ENCODE results near the gene NXN.
"Not testable (repeated sequence)": the region's sequence is repeated elsewhere in the genome, so short reads cannot be mapped to it uniquely, and the experiment has no call there.

The NXN gene

DNA sequence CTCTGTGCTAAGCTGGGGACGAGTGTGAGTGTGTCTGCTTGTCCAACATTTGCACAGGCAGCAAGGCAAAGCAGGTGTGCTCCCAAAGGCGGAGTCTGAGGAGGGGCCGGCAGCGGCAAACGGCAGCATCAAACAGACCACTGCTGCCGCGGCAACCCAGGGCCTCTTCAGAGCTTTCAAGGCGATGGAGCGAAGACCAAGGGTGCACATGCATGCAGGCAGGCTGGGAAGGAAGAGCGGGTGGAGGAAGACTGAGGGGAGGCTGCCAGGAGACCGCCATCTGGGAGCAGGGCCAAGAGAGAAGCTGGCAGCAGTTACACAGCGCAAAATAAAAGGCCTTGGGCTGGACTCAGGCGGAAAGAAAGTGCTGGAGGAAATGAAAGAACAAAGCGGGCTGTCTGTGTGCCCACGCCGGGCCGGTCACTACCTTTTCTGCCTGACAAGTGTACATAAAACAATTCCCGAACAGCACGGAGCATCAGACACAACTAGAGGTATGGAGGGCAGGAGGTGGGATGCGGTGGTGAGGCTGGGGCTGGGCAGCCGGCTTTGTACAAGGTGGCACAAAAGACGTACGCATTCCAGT lies 25.9 kb upstream of the NXN start:
- ATAC-seq, result no peak

DNA sequence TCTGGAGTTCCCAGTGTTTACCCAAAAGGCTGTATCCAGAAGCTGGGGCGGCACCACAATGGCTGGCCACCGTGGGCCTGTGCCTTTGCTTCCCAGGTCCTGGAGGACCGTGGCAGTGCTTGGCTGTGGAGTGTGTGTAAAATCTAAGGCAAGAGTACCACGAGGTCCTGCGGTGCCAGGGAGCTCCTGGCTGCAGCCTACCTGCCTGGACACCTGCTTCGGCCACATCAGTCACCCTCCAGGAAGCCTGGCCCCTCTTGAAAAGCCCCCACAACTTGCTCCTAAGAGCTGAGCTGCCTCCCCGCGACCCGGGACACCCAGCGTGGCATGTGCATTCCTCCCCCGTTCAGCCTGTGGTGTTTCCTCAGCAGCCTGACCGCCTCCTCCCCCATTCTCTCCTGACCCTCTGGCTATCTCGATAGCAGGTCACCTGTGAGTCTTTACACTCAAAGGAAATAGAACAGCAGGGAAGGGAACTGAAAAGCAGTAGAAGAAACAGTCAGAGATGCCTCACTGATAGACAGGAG lies 25.3 kb upstream of the NXN start:
- ATAC-seq, result no peak

DNA sequence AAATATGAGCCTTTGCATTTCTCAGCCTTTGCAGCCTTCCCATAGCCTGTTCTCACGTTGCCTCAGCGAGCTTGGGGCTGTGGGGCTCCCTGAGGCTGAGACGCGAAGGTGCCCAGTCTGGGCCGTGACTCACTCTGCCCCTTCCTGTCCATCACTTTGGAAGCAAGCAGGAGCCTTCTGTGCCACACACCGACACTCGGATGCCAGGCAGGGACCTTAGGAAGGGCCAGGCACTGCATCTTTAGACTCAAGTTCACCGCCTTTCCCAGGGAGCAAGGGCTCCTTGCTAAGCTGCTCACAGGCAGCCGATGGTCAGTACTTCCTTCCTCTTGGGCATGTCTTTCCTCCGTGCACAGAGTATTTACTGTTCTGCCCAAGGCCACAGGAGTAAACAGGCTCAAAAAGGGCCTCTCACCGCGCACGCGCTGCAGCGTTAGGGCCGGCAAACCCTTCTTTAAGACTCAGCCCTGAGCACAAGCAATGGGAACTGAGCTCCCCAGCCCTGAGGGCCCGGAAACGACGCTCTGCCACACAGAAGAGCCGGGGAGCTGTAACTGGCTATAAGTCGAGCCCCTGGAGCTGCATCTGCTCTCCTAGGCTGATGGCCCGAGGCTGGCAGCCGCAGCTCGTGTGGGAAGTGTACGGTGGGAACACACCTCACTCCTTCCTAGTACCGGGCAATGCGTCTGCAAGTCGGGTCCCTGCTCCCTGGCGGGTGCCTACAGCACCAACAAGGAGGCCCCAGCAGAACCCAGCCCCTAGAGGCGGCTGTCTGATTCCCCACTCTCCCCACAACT lies 24.6 kb upstream of the NXN start:
- no peak for ATAC-seq

DNA sequence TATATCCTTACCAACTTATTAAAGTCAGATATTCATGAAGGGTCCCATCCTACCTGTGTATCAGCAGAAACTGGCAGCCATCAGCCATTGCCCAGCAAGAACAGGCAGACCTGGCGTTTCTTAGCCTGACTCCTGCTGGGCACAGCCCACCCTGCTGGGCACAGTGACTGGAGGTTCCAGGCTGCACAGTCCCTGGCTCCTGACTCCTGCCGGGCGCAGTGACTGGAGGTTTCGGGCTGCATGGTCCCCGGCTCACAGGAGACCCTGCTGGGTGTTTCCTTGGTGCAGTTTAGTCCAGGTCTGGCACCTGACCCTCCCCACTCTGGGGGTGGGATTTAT lies 24.0 kb upstream of the NXN start:
- no peak for ATAC-seq

DNA sequence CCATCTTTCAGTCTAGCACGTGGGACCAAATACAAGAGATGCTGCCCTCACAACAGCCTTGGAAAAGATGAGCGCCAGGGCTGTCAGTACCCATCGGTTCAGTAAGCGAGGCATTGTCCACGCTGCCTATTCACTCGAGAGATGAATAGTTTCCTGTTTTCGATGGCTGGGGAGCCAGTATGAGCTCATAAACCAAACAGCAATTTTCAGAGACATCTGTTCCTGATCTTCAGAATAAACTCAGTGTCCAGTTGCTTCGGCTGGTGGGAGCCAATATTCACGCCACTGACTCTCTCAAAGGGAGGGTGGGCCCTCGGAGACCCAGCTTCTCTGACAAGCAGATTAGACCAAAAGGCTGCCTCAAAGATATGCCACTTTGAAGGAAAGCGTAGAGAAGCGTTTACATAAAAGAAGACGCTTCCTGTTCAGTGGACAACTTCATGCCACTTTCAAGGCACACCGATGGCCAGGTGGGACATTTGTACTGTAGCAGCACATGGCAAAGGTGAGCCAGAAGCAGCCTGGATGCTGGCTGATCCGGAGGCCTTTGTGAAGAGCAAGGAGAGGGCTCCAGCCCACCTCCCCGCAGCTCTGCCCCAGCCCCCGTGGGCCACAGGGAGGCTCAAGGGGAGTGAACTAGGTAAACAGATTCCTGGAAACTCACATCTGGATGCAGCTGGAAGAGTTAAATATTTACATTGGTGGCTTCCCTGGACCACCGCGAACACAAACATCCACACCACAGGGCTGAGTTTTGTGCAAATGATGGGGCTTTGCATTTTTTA lies 23.4 kb upstream of the NXN start:
- no peak for ATAC-seq

DNA sequence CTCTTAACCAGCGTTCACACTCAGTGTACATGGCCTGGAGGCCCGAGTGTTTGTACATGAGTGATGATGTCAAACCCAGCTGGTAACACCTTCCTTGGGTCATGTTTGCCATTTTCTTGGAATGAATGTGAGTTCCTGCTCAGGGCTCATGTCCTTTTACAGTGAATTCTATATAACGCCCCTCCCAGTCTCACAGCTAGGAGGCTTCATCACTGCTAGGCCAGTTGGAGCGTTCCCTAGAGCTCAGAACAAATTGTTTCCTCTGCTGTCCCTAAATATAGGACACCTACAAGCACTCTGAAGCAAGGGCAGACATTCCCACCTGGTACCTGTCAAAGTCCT lies 22.8 kb upstream of the NXN start:
- no peak for ATAC-seq

DNA sequence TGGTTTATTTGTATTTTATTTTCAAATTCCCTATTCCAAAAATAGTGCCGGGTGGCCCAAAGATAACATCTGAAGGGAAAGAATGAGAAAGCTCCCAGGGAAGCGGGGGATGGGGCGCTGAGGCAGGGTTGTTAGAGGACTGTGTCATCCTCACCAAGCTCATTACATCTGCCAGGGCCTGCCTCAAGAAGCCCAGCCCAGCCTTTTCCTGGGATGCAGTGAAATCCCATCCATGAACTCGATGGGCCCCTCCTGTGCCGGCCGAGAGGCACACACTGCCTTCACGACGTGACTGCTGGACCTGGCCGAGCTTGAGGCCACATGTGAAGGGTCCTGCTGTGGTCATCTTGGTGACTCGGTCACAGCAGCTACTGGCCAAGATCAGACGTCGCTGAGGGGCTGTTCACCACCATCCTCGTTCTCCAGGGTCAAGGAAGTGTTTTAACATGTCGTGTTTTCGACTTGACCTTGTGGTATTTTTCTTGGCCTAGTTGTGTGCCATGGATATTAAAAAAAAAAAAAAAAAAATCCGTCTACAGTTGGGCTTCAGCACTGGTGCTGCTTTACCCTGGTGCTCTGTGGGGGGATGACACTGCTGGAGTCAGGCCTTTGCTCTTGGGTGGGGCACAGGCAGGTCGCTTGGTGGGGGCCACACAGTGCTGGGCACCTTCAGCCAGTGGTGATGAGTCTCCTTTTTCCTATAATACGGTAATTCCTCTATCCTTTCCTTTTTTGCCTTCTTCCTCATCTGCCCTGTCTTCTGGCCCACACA lies 22.2 kb upstream of the NXN start:
- ATAC-seq, result no peak

DNA sequence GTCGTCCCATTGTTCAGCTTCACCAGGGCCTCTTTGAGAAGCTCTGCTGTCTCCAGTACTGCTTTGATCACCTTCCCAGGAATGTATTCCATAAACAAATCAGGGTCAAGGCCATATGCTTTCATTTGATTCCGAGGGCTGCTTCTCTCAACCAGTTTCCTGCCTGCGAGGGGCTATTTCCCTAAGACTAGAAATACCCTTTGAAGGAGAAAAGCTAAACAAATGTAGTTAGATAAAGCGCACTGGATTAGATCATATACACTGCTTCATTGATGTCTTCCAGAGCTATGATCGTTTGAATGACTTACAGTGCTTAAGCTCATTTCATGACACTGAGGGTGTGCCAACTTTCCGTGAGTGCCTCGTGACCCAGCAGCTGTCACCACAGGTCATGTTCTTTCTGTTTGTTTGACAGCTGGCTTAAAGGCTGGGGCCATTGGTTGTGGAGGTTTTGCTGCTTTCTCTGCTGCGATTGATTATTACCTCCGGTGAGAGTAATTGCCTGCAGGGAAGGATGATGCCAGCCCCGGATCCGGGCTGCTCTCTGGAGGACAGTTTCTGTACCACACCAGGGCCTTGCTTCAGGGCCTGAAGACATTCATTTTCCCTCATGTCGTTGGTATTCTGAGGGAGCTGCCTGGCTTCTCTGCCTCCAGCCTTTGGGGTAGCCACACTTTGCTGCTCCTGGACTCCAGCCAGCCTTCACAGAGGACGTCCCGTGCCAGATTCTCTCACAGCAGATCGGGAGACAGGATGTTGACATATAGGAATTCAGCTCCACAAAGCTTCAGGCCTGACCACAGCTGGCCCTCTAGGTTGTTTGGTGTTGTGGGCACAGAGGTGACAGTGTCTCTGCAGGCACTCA lies 21.3 kb upstream of the NXN start:
- ATAC-seq, result no peak

DNA sequence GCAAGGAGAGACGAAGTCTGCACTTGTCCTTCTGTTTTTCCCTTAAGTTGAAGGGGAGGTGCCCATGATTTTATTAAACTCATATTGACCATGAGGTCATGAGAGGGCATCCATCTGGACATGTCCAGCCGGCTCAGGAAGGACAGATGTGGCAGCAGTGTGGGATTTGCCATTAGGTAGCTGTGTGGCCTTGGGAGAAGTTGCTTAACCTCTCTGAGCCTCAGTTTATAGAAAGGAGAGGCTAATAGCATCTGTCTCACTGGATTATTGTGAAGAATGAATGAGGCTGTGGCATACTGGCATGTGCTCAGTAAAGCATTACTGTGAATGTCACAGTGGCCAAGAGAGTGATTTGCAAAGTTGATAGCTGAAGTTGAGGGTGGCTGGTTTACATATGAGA lies 18.5 kb upstream of the NXN start:
- no peak for ATAC-seq

DNA sequence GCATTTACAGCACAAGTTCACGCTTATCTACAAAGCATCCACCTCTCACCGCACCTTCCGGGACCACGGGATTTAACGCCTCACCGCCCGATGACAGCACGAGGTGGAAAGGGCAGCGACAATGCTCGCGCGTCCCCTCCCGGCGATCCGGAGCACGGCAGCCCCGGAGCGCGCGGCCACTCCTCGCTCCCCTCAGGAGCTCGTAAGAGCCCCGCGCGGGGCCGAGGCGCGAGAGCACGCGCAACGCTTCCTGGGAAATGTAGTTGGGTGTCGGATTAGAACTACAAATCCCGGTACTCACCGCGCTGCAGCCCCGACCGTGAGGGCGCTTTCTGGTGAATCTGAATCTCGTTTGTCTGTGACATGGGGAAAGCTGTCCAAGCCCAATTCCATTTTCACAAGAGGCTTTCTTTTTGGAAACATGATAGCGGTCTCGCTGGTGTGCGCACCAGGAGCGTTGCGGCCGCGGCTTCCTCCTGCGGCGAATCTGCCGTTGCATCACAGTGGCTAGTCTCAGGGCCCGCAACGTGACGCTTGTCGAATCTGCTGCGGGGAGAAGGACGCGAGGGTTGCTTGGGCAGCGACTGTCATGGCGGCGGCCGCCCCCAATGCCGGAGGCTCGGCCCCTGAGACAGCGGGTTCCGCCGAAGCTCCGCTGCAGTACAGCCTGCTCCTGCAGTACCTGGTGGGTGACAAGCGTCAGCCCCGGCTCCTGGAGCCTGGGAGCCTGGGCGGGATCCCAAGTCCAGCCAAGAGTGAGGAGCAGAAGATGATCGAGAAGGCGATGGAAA lies 17.2 kb upstream of the NXN start, which contains the start of gene TIMM22:
TIMM22 (plus strand) TSS at position 576 of the 791 bp plus-strand sequence; CDS start at position 590, 14 bp downstream.
- peak; percentile 94 to 96 for ATAC-seq

DNA sequence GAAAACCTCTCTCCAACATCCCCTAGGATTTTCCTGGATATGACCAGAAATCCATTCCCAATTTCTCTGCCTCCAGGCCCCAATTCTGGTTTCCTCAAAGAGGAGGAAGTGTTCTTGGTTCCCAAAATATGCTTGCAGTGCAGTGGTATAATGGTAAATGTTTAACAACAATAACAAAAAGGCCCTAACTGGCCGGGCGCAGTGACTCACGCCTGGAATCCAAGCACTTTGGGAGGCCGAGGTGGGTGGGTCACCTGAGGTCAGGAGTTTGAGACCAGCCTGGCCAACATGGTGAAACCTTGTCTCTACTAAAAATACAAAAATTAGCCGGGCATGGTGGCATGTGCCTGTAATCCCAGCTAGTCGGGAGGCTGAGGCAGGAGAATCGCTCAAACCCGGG lies 15.7 kb upstream of the NXN start:
- not testable (repeated sequence) for ATAC-seq

DNA sequence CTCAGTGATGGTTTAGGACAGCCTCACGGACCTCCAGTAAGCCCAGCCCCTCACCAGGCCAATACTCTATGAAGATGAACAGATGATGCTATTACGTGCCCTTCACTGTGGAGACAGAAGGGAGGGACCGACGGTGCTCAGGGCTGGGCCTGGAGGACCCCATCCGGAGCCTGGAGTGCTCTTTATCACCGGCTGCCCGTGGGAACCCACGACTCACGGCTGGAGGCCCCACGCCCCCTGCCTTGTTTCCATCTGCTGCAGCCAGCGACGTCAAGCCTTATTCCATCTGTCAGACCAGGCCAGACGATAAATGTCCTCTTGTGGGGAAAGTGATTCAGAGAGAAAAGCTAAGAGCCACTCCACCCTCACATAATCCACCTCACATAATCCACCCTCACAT lies 13.4 kb upstream of the NXN start:
- no peak for ATAC-seq

DNA sequence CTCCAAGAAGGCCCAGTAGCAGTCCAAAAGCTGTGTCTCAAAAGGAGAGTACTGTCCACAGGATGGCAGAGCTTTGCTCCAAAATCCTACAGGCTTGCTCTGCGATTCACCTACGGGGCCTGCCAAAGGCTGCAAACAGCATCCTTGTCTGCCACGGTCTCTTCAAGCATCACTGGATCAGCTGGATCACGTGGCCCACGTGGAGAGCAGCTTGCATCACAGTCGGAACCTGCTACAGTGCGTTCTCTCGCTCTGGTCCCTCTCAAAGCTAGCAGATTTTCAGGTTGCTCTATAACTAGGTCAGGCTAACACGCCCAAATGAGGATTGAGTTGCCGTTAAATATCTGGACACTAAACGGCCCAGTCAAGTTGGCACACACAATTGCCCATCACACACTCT lies 9.0 kb upstream of the NXN start:
- no peak for ATAC-seq

DNA sequence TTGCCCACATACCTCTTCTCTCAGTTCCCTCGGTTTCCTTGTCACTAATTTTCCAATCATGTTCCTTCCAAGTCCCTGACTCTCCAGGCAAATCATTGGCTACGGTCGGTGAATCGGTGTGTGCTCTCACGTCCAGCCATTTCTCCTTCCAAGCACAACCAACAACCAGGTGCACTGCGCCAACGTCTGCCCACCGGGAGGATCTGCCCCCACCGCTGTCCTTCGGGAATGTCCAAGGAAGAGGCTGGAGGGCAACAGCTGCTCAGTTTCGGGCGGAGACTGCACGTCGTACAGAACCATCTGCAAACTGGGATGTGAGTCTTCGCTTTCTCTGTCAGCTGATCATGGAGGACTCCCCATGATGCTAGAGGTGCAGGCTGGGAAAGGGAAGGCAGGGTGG lies 8.4 kb upstream of the NXN start:
- ATAC-seq, result no peak

DNA sequence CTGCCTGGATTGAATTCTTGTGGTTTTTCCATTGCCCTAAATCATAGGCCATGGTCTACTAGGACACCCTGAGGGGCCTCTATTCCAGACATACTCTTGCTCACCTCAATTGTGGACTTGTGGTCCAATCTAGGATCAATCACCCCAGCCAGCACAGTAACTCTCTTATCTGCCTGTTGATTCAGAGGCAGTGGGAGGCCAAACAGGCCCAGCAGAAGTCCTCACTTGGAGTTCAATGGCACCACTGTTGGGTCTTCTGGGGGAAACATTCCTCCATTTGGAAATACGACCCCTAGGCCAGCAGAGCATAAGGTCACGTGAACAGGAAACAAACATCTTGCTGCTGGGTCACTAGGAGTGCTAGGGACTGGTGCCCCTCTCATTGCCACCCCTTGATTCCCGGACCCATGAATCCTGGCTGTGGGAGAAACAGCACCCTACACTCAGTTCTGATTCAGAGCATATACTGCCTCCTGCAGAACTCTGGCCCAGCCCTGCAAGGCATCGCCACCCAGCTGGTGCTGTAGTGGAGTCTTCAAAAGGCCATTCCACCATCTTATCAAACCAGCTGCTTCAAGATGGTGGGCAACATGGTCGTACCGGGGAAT lies 6.8 kb upstream of the NXN start:
- no peak for ATAC-seq

DNA sequence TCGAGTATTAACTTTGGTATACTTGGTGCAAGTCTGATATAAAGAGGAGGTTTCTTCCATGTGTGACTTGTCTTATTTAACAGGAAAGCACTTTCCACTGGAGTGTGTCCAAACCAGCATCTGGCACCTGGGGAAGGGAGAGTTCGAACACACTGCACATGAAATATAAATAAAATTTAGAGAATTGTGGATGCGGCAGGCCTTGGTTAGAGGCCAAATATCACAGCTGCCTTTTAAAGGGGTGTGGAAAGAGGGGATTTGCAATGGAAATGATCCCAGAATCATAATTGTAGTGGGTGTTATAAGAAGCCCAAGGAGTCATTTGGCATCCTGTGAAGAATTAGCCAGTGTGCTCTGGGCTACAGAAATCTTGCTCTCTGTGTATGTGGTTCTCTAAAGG lies 4.3 kb upstream of the NXN start:
- ATAC-seq, result no peak

DNA sequence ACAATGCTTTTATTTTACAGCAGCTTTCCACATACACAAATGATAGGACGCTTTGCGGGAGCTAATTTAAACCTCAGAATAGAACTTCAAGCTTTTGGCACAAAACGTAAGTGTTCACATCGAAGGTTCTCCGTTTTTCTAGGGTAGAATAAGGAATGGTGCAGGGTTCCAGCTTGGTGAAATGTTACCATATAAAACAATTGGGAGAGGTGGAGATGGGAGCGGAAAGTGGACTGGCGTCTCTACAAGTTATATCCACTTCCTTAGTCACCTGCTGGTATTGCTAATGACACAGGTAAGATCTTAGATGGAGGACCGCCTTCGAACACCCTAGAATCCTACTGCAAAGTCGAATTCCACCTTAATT lies 1.7 kb upstream of the NXN start:
- ATAC-seq, result no peak

DNA sequence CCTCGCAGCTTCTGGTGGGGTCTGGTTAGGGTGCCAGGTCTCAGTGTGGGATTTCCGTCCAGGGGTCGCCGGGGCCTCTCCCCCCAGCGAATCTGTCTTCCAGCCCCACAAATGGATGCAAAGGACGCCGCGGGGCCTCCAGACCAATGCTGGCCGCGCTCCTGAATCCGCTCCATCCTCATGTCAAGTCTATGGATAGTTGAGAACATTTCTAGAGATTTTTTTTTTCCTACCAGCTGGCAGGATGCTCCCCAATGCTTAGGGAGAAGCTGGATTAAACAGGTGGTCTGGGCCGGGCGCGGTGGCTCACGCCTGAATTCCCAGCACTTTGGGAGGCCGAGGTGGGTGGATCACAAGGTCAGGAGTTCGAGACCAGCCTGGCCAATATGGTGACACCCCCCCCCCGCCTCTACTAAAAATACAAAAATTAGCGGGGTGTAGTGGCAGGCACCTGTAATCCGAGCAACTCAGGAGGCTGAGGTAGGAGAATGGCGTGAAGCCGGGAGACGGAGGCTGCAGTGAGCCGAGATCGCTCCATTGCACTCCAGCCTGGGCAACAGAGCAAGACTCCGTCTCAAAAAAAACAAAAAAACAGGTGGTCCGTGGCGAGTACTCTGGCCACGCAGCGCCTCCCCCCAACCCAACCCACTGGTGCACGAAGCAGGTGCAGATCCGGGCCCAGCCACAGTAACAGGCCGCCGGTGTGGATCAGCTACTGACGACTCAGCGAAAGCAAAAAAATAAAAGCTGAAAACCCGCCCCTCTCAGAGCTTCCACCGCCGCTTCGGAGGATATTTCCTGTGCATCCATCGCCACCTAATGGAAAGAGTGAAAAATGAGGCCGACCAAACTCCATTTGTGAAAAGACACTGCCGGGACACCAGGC lies 1.1 kb upstream of the NXN start:
- peak; percentile 77 to 81 for ATAC-seq

DNA sequence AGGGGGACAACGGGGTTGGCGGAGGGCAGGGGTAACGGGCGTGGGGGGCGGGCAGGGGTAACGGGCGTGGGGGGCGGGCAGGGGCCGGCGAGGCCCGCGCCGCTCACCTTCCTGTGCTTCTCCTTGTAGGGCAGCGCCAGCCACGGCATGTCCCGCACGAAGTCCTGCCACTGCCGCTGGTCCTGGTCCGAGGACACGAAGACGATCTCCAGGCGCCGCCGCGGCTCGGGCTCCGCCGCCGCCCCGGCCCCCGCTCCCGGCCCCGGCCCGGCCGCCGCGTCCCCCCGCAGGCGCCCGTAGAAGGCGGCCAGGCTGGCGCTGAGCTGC lies 401 bp downstream of the NXN start:
- peak in 1 of 2 donors; percentile 53 for ATAC-seq
